Cardiac muscle cell (in vitro differentiated cells and primary cell): ENCODE results near the gene G0S2. TPM values are rescaled to one million over a fixed set of nuclear protein-coding genes. Genes with fewer than 3 reads are reported as not detected.

Experiments
- DNase-seq, 2 donors: peaks; one replicate each; pipeline versions ENCODE4 v3.0.0 to v3.0.0-alpha.2; 2010 to 2017; ENCODE audit warnings: low read depth in 1 of 2, low spot score in 1 of 2
- H3K27ac ChIP-seq: fragments of 200-600 bp; sonication (generic); 2 replicates; pipeline ENCODE4 v1.5.1; 2016
- H3K27me3 ChIP-seq: fragments of 200-600 bp; sonication (generic); 2 replicates; pipeline ENCODE4 v1.6.0; 2016; ENCODE audit warnings: control low read depth
- H3K36me3 ChIP-seq: fragments of 200-600 bp; sonication (generic); 2 replicates; pipeline ENCODE4 v1.5.1; 2016; ENCODE audit warnings: control low read depth
- H3K4me1 ChIP-seq: fragments of 200-600 bp; sonication (generic); 2 replicates; pipeline ENCODE4 v1.8.1; 2017; ENCODE audit warnings: low read depth, mild to moderate bottlenecking, mixed run types
- H3K4me3 ChIP-seq: fragments of 200-600 bp; sonication (generic); 2 replicates; pipeline ENCODE4 v1.5.1; 2016; ENCODE audit warnings: mild to moderate bottlenecking
- H3K9me3 ChIP-seq: fragments of 200-600 bp; sonication (generic); 2 replicates; pipeline ENCODE4 v1.5.1; 2017; ENCODE audit warnings: low read depth, mild to moderate bottlenecking, control low read depth
- CTCF ChIP-seq: IDR thresholded peaks from 2 replicates; pipeline ENCODE4 v1.5.1; 2012; ENCODE audit warnings: low read depth, mild to moderate bottlenecking, low read length
- polyA plus RNA-seq: library from polyadenylated mRNA; unstranded; fragments of >200 nt; fragmentation: Nextera tagmentation; extraction: Ambion mirVana; gene quantifications from 2 replicates; pipeline ENCODE4 v1.2.1, GENCODE V29; 2016
- total RNA-seq: library from RNA; depleted of rRNA; stranded (reverse); fragments of >200 nt; gene quantifications from 2 replicates; pipeline ENCODE4 v1.2.3, GENCODE V29; 2016

Gene G0S2
- total and polyA plus RNA-seq, 2 experiments from 2014 or later: 40.0 to 73.5 TPM

- Histone ChIP-seq H3K4me3 (no peak overlapping the region), H3K9me3 (no peaks in the 10 kb centered on the region), H3K27ac (no peak overlapping the region), H3K4me1 (peaks cover 43% of the 10 kb centered on the region), H3K36me3 (no peaks in the 10 kb centered on the region), H3K27me3 (no peaks in the 10 kb centered on the region)
- DNase-seq: peak in 1 of 2 donors; percentile 51
- TF ChIP-seq CTCF: no peak
Measured at GRCh38 chr1:209645574-209646452, 29.4 kb upstream of the G0S2 start.

GRCh38 chr1:209646558-209646957 lies 28.7 kb upstream of the G0S2 start:
- no peaks in the 10 kb centered on the region for H3K9me3 ChIP-seq
- H3K36me3 ChIP-seq: no peaks in the 10 kb centered on the region
- peak in 1 of 2 donors; percentile 49 for DNase-seq
- no peak overlapping the region for H3K4me3 ChIP-seq
- peaks cover 38% of the 10 kb centered on the region for H3K4me1 ChIP-seq
- no peaks in the 10 kb centered on the region for H3K27me3 ChIP-seq
- TF ChIP-seq CTCF: peak; percentile 37
- H3K27ac ChIP-seq: no peak overlapping the region

GRCh38 chr1:209647156-209647555 lies 28.1 kb upstream of the G0S2 start:
- Histone ChIP-seq H3K9me3 (no peaks in the 10 kb centered on the region), H3K4me3 (no peak overlapping the region), H3K4me1 (peaks cover 32% of the 10 kb centered on the region), H3K27ac (no peak overlapping the region), H3K36me3 (no peaks in the 10 kb centered on the region), H3K27me3 (no peaks in the 10 kb centered on the region)
- TF ChIP-seq CTCF: no peak
- DNase-seq: no peak

GRCh38 chr1:209648346-209648745 lies 26.9 kb upstream of the G0S2 start:
- no peak for TF ChIP-seq CTCF
- no peaks in the 10 kb centered on the region for H3K27me3 ChIP-seq
- no peaks in the 10 kb centered on the region for H3K36me3 ChIP-seq
- DNase-seq: no peak
- H3K9me3 ChIP-seq: no peaks in the 10 kb centered on the region
- no peak overlapping the region for H3K4me3 ChIP-seq
- H3K4me1 ChIP-seq: peaks cover 25% of the 10 kb centered on the region
- no peak overlapping the region for H3K27ac ChIP-seq

GRCh38 chr1:209648931-209649776 lies 26.1 kb upstream of the G0S2 start:
- Histone ChIP-seq H3K4me1 (peaks cover 24% of the 10 kb centered on the region), H3K27me3 (no peaks in the 10 kb centered on the region), H3K27ac (no peak overlapping the region), H3K9me3 (no peaks in the 10 kb centered on the region), H3K36me3 (no peaks in the 10 kb centered on the region), H3K4me3 (no peak overlapping the region)
- peak in 1 of 2 donors; percentile 92 for DNase-seq
- no peak for TF ChIP-seq CTCF
